Astrocyte (in vitro differentiated cells and primary cell): Measurements from ENCODE around the gene TMED8. TPM values are rescaled to one million over a fixed set of nuclear protein-coding genes. Genes with fewer than 3 reads are reported as not detected.

Experiments
- DNase-seq: peaks from one replicate; pipeline ENCODE4 v3.0.0-alpha.2; 2010; ENCODE audit warnings: low read depth
- FAIRE-seq: peaks from 2 replicates; lab custom pipeline; 2011; peaks lifted over from hg19 to GRCh38; lab: Jason Lieb, UNC
- H2AFZ ChIP-seq: 2 replicates; pipeline ENCODE4 v1.6.0; 2012; ENCODE audit warnings: low read depth, low read length, inconsistent platforms
- H3K27ac ChIP-seq: 2 replicates; pipeline ENCODE4 v1.5.1; 2011; ENCODE audit warnings: low read depth, low read length, inconsistent platforms
- H3K27me3 ChIP-seq: 2 replicates; pipeline ENCODE4 v1.6.0; 2011; ENCODE audit warnings: low read length, inconsistent platforms; ENCODE audit not compliant: insufficient read depth
- H3K36me3 ChIP-seq: 2 replicates; pipeline ENCODE4 v1.5.1; 2011; ENCODE audit warnings: low read length, inconsistent platforms; ENCODE audit not compliant: insufficient read depth
- H3K4me1 ChIP-seq: 2 replicates; pipeline ENCODE4 v1.5.1; 2011; ENCODE audit warnings: low read length, inconsistent platforms; ENCODE audit not compliant: insufficient read depth
- H3K4me2 ChIP-seq: 2 replicates; pipeline ENCODE4 v1.6.0; 2012; ENCODE audit warnings: low read length, inconsistent platforms
- H3K4me3 ChIP-seq: 2 replicates; pipeline ENCODE4 v1.5.1; 2011; ENCODE audit warnings: low read depth, mild to moderate bottlenecking, low read length, inconsistent platforms; ENCODE audit not compliant: insufficient read depth
- H3K79me2 ChIP-seq: 2 replicates; pipeline ENCODE4 v1.6.0; 2012; ENCODE audit warnings: mild to moderate bottlenecking, low read length, inconsistent platforms; ENCODE audit not compliant: insufficient read depth
- H3K9ac ChIP-seq: 2 replicates; pipeline ENCODE4 v1.6.0; 2012; ENCODE audit warnings: mild to moderate bottlenecking, low read length, inconsistent platforms
- H3K9me3 ChIP-seq: 2 replicates; pipeline ENCODE4 v1.5.1; 2012; ENCODE audit warnings: low read depth, mild to moderate bottlenecking, low read length, inconsistent platforms; ENCODE audit not compliant: insufficient read depth
- H4K20me1 ChIP-seq: 2 replicates; pipeline ENCODE4 v1.6.0; 2012; ENCODE audit warnings: low read length, inconsistent platforms; ENCODE audit not compliant: insufficient read depth
- H3K27ac Mint-ChIP-seq: one replicate; pipeline ENCODE4 v1.8.0; 2021; ENCODE audit warnings: mild to moderate bottlenecking, mixed read lengths; ENCODE audit not compliant: unreplicated experiment
- H3K27me3 Mint-ChIP-seq: one replicate; pipeline ENCODE4 v1.8.0; 2021; ENCODE audit warnings: low read depth, mixed read lengths; ENCODE audit not compliant: unreplicated experiment
- H3K36me3 Mint-ChIP-seq: one replicate; pipeline ENCODE4 v1.8.0; 2021; ENCODE audit warnings: low read depth, mixed read lengths; ENCODE audit not compliant: unreplicated experiment
- H3K4me1 Mint-ChIP-seq: one replicate; pipeline ENCODE4 v1.8.0; 2021; ENCODE audit warnings: low read depth, mixed read lengths; ENCODE audit not compliant: unreplicated experiment
- H3K4me3 Mint-ChIP-seq: one replicate; pipeline ENCODE4 v1.8.0; 2021; ENCODE audit warnings: mild to moderate bottlenecking, moderate library complexity, mixed read lengths; ENCODE audit not compliant: unreplicated experiment
- H3K9me3 Mint-ChIP-seq: one replicate; pipeline ENCODE4 v1.8.0; 2021; ENCODE audit warnings: mild to moderate bottlenecking, mixed read lengths; ENCODE audit not compliant: unreplicated experiment
- EZH2 ChIP-seq: IDR thresholded peaks from 2 replicates; pipeline ENCODE4 v1.6.1; 2012; ENCODE audit warnings: mild to moderate bottlenecking, low read length, inconsistent platforms; ENCODE audit not compliant: insufficient read depth
- total RNA-seq: library from RNA; stranded (reverse); gene quantifications from 2 replicates; pipeline ENCODE4 v1.2.1, GENCODE V29; 2021
- TF ChIP-seq, protein P1 (sequence below): IDR thresholded peaks from 2 replicates; pipeline ENCODE4 v1.5.1; 2011; ENCODE audit warnings: low read depth, mild to moderate bottlenecking, inconsistent platforms, low read length, moderate library complexity; ENCODE audit not compliant: insufficient read depth

The TMED8 gene
- total RNA-seq, 1 donor from 2014 or later, result 10.2 TPM

DNA sequence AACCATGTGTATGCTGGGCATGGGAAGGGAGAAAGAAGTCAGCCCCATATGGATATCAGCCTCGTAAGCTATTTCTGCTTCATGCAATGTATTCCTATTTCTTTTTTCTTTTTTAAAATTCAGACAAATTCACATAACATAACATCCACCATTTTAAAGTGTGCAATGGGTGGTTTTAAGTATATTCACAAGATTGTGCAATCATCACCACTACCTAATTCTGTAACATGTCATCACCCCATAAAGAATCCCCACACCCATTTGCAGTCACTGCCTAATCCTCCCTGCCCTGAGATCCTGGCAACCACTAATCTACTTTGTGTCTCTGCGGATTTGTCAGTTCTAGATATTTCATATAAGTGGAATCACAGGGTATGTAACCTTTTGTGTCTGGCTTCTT lies 65.7 kb downstream of the TMED8 start:
- Histone ChIP-seq H3K4me2 (no peak overlapping the region), H3K4me3 (no peak overlapping the region), H3K27me3 (no peaks in the 10 kb centered on the region), H3K9me3 (no peaks in the 10 kb centered on the region), H3K27ac (no peak overlapping the region), H3K9ac (no peak overlapping the region), H4K20me1 (peaks cover 11% of the 10 kb centered on the region), H2AFZ (no peak overlapping the region), H3K36me3 (no peaks in the 10 kb centered on the region), H3K79me2 (peaks cover 27% of the 10 kb centered on the region), H3K4me1 (peaks cover 21% of the 10 kb centered on the region)
- no peak for DNase-seq
- FAIRE-seq, result no peak
- H3K27me3 Mint-ChIP-seq, result no peaks in the 10 kb centered on the region
- H3K36me3 Mint-ChIP-seq, result peaks cover 4% of the 10 kb centered on the region
- H3K4me1 Mint-ChIP-seq, result peaks cover 41% of the 10 kb centered on the region
- TF ChIP-seq EZH2, result no peak
- TF ChIP-seq, protein P1, sequence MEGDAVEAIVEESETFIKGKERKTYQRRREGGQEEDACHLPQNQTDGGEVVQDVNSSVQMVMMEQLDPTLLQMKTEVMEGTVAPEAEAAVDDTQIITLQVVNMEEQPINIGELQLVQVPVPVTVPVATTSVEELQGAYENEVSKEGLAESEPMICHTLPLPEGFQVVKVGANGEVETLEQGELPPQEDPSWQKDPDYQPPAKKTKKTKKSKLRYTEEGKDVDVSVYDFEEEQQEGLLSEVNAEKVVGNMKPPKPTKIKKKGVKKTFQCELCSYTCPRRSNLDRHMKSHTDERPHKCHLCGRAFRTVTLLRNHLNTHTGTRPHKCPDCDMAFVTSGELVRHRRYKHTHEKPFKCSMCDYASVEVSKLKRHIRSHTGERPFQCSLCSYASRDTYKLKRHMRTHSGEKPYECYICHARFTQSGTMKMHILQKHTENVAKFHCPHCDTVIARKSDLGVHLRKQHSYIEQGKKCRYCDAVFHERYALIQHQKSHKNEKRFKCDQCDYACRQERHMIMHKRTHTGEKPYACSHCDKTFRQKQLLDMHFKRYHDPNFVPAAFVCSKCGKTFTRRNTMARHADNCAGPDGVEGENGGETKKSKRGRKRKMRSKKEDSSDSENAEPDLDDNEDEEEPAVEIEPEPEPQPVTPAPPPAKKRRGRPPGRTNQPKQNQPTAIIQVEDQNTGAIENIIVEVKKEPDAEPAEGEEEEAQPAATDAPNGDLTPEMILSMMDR, result no peak
- no peaks in the 10 kb centered on the region for H3K9me3 Mint-ChIP-seq
- H3K4me3 Mint-ChIP-seq, result no peak overlapping the region
- H3K27ac Mint-ChIP-seq, result no peak overlapping the region

- Histone ChIP-seq H3K4me1 (peaks cover 32% of the 10 kb centered on the region), H3K27ac (no peak overlapping the region), H3K79me2 (peaks cover 18% of the 10 kb centered on the region), H2AFZ (no peak overlapping the region), H3K4me2 (no peak overlapping the region), H3K36me3 (no peaks in the 10 kb centered on the region), H4K20me1 (peaks cover under 1% of the 10 kb centered on the region), H3K4me3 (no peak overlapping the region), H3K9me3 (no peaks in the 10 kb centered on the region), H3K27me3 (no peaks in the 10 kb centered on the region), H3K9ac (no peak overlapping the region)
- H3K4me3 Mint-ChIP-seq, result no peak overlapping the region
- no peaks in the 10 kb centered on the region for H3K9me3 Mint-ChIP-seq
- no peak for FAIRE-seq
- no peak overlapping the region for H3K27ac Mint-ChIP-seq
- TF ChIP-seq, protein P1, result no peak
- no peak for TF ChIP-seq EZH2
- peak; percentile 28 for DNase-seq
- no peaks in the 10 kb centered on the region for H3K27me3 Mint-ChIP-seq
- H3K4me1 Mint-ChIP-seq, result peaks cover 49% of the 10 kb centered on the region
- peaks cover 6% of the 10 kb centered on the region for H3K36me3 Mint-ChIP-seq
These were observed 66.9 kb downstream of the TMED8 start for GRCh38 chr14:77310026-77310425.

- Mint-ChIP-seq H3K4me3 (no peak overlapping the region), H3K27ac (no peak overlapping the region), H3K27me3 (no peaks in the 10 kb centered on the region), H3K4me1 (peaks cover 52% of the 10 kb centered on the region), H3K36me3 (peaks cover 6% of the 10 kb centered on the region), H3K9me3 (no peaks in the 10 kb centered on the region)
- no peak for TF ChIP-seq EZH2
- TF ChIP-seq, protein P1, result no peak
- DNase-seq, result no peak
- no peak overlapping the region for H3K9ac ChIP-seq
- FAIRE-seq, result no peak
- H3K4me3 ChIP-seq, result no peak overlapping the region
- no peak overlapping the region for H3K27ac ChIP-seq
- H3K4me1 ChIP-seq, result peaks cover 37% of the 10 kb centered on the region
- H3K27me3 ChIP-seq, result no peaks in the 10 kb centered on the region
- H3K4me2 ChIP-seq, result no peak overlapping the region
- H4K20me1 ChIP-seq, result no peaks in the 10 kb centered on the region
- H3K36me3 ChIP-seq, result no peaks in the 10 kb centered on the region
- peaks cover 13% of the 10 kb centered on the region for H3K79me2 ChIP-seq
- H2AFZ ChIP-seq, result no peak overlapping the region
- H3K9me3 ChIP-seq, result no peaks in the 10 kb centered on the region
These were observed 67.8 kb downstream of the TMED8 start for GRCh38 chr14:77309131-77309530.
